Measurements from ENCODE around the gene GAREM1. TPM values are rescaled to one million over a fixed set of nuclear protein-coding genes. Genes with fewer than 3 reads are reported as not detected.

Gene GAREM1
- total RNA-seq, 1 experiment from 2014 or later = 11.1 TPM

DNA sequence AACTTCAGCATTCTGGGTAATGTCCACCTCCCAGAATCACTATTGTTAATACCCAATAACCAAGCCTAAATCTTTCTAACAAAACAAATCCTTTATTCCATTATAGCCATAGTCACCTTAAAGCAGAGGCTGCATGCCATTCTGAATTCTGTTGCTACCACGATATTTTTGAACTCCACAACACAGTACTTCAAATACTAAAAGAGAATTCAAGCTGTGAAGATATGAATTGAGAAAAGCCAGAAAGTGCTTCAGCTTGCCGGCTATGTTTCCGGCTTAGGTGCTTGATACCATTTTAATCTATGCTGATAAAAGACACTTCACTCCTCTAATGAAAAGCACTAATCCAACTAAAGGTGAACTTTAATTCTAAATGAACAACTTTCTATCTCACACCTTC, 41.3 kb downstream of the GAREM1 start:
- no peak for TF ChIP-seq EZH2phosphoT487 (IDR thresholded peaks at IDR 0.05; ENCODE audit: borderline replicate concordance)
- TF ChIP-seq SP1 (IDR thresholded peaks at IDR 0.05; ENCODE audit: low read depth) = no peak
- TF ChIP-seq, protein P1, sequence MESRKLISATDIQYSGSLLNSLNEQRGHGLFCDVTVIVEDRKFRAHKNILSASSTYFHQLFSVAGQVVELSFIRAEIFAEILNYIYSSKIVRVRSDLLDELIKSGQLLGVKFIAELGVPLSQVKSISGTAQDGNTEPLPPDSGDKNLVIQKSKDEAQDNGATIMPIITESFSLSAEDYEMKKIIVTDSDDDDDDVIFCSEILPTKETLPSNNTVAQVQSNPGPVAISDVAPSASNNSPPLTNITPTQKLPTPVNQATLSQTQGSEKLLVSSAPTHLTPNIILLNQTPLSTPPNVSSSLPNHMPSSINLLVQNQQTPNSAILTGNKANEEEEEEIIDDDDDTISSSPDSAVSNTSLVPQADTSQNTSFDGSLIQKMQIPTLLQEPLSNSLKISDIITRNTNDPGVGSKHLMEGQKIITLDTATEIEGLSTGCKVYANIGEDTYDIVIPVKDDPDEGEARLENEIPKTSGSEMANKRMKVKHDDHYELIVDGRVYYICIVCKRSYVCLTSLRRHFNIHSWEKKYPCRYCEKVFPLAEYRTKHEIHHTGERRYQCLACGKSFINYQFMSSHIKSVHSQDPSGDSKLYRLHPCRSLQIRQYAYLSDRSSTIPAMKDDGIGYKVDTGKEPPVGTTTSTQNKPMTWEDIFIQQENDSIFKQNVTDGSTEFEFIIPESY (IDR thresholded peaks at IDR 0.05; ENCODE audit: extremely low read depth, insufficient replicate concordance, low read length) = no peak
- no peak for TF ChIP-seq ELF1 (IDR thresholded peaks at IDR 0.05; ENCODE audit: borderline replicate concordance, low read depth)
- no peak for TF ChIP-seq RAD21 (IDR thresholded peaks at IDR 0.05; ENCODE audit: low read depth)
- no peak for TF ChIP-seq POLR2AphosphoS5 (IDR thresholded peaks at IDR 0.05; ENCODE audit: low read depth, low read length)
- TF ChIP-seq ZFX (IDR thresholded peaks at IDR 0.05) = no peak
- TF ChIP-seq JUND (IDR thresholded peaks at IDR 0.05) = no peak
- TF ChIP-seq FOSL1 (IDR thresholded peaks at IDR 0.05; ENCODE audit: low read depth) = no peak
- TF ChIP-seq, protein P2, sequence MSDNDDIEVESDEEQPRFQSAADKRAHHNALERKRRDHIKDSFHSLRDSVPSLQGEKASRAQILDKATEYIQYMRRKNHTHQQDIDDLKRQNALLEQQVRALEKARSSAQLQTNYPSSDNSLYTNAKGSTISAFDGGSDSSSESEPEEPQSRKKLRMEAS (IDR thresholded peaks at IDR 0.05) = no peak
- no peak for TF ChIP-seq SRF (IDR thresholded peaks at IDR 0.05; ENCODE audit: low read depth)
- TF ChIP-seq TCF7L2 (IDR thresholded peaks at IDR 0.05; ENCODE audit: borderline replicate concordance, extremely low read depth, insufficient read depth, insufficient read length) = no peak
- TF ChIP-seq POLR2A (IDR thresholded peaks at IDR 0.05; ENCODE audit: borderline replicate concordance, extremely low read depth, insufficient read depth, insufficient read length) = no peak
- H3K4me1 ChIP-seq (ENCODE audit: control insufficient read depth in 1 of 2, insufficient read depth in 2 of 2, low read length in 2 of 2) = no peaks in the 10 kb centered on the region
- H3K27ac ChIP-seq (ENCODE audit: low read depth, low read length) = no peak overlapping the region
- no peak overlapping the region for H3K4me2 ChIP-seq (ENCODE audit: low read length)
- no peaks in the 10 kb centered on the region for H3K79me2 ChIP-seq (ENCODE audit: insufficient read depth, low read length)
- no peak overlapping the region for H2AFZ ChIP-seq (ENCODE audit: low read depth, low read length, poor library complexity, severe bottlenecking)
- no TSS peak for BruUV-seq (replicated peaks)
- no peaks in the 10 kb centered on the region for H3K9me2 ChIP-seq (ENCODE audit: insufficient read depth)
- ATAC-seq (no peak), DNase-seq (ENCODE audit: low read depth, low spot score) (no peak)
- H4K20me1 ChIP-seq (ENCODE audit: insufficient read depth) = no peaks in the 10 kb centered on the region
- ChIA-PET RAD21 (ENCODE audit: low non-redundant PET in 1 of 2, low total read pairs in 2 of 2, uncharacterized antibody in 2 of 2, unreplicated experiment in 2 of 2) (no interaction called here), CTCF (no interaction called here), POLR2A (no interaction called here)
- H3K36me3 ChIP-seq (ENCODE audit: control insufficient read depth in 1 of 2, insufficient read depth in 2 of 2, low read length in 2 of 2) = no peaks in the 10 kb centered on the region
- intact Hi-C loops (cut with micrococcal nuclease) = no loop called here
- no peaks in the 10 kb centered on the region for H3K9me3 ChIP-seq (ENCODE audit: control insufficient read depth in 1 of 2, insufficient read depth in 1 of 2, low read depth in 1 of 2, low read length in 2 of 2)
- H3K4me3 ChIP-seq (replicated peaks in 1 of 2; ENCODE audit: low read depth in 1 of 2, low read length in 2 of 2) = no peak overlapping the region
- no peak overlapping the region for H3K9ac ChIP-seq (ENCODE audit: low read length)
- H3K27me3 ChIP-seq (ENCODE audit: insufficient read depth, low read length) = no peaks in the 10 kb centered on the region

Data from HCT116 (cell line).